NB4 (cell line): ENCODE results near the gene ZDHHC7.

Experiments used
- DNase-seq: peaks from one replicate; pipeline ENCODE4 v3.0.0; 2010; ENCODE audit warnings: low read depth
- H3K4me3 ChIP-seq: one replicate; pipeline ENCODE4 v1.5.1; 2011; ENCODE audit warnings: mild to moderate bottlenecking, low read depth, low read length, moderate library complexity
- CTCF ChIP-seq: IDR thresholded peaks from one replicate; pipeline ENCODE4 v1.5.1; 2012; ENCODE audit warnings: low read depth, low read length
- MYC ChIP-seq: IDR thresholded peaks from 2 replicates; pipeline ENCODE4 v1.6.1; 2011; ENCODE audit warnings: low read depth, low read length
- POLR2A ChIP-seq: IDR thresholded peaks from 2 replicates; pipeline ENCODE4 v1.6.1; 2011; ENCODE audit warnings: mild to moderate bottlenecking; ENCODE audit not compliant: insufficient read length; ENCODE audit errors: extremely low read depth
- TF ChIP-seq, protein P1 (sequence below): IDR thresholded peaks from 2 replicates; pipeline ENCODE4 v1.6.1; 2011; ENCODE audit warnings: low read depth, low read length

ZDHHC7 gene

DNA sequence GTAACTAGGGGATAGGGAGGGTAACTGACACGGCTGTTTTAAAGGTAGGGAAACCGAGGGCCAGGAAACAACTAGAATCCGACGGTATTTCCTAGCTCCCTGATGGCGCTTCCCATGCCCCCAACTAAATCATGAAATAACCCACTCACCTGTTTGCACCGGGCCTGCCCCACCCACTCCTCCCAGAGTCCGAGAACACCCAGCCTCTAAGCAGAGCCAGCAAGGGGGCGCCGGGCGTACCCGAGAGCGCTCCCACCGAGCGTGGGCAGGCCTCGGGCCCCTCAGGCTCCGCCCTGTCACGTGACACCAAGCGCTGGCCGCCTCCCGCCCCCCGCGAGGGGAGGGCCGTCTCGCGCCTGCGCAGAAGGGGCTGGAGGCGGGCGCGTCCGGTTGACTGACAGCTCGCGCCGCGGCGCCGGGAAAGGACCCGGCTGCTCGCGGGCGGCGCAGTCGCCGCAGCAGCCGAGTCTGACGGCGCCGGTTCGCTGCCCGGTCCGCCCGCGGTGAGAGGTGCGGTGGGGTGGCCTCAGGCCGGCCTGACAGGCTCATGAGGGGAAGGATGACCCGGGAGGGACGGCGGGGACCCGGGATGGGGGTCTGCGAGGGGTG, 16.1 kb upstream of the ZDHHC7 start, which contains the start of gene KIAA0513:
TSS of gene KIAA0513 (plus strand) at position 447 of the 609 bp plus-strand sequence. CDS start 39,277 bp downstream, outside the sequence.
- TF ChIP-seq, protein P1, sequence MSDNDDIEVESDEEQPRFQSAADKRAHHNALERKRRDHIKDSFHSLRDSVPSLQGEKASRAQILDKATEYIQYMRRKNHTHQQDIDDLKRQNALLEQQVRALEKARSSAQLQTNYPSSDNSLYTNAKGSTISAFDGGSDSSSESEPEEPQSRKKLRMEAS, result peak; percentile 81
- TF ChIP-seq MYC (no peak), POLR2A (peak; percentile 73), CTCF (peak; percentile 22)
- H3K4me3 ChIP-seq, result peak within 1 kb of the TSS; percentile 74
- peak; percentile 94 for DNase-seq

DNA sequence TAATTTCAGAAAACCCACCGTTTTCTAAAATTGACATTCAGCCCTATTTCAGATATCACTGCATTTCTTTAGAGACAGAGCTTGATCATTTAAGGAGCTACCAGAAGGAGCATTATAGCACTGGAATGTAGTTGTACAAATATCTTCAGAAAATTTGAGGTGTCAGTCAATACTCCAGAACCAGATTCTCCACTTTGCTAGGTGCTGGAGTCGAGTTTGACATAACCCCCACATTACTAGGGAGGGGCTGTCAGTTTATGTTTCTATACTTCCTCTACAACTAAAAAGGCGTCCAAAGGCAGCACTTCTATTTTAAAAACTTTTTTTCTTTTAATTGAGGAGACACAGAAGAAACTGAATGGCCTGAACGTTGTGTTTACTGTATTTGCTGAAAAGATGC, 15.4 kb upstream of the ZDHHC7 start:
- peak overlapping the region; percentile 74 for H3K4me3 ChIP-seq
- TF ChIP-seq POLR2A, result no peak
- TF ChIP-seq, protein P1, result no peak
- no peak for TF ChIP-seq MYC
- no peak for TF ChIP-seq CTCF
- DNase-seq, result no peak

GRCh38 chr16:85025781-85026653, 14.7 kb upstream of the ZDHHC7 start:
- no peak overlapping the region for H3K4me3 ChIP-seq
- TF ChIP-seq CTCF (no peak), MYC (no peak), POLR2A (no peak)
- TF ChIP-seq, protein P1, result no peak
- peak; percentile 78 for DNase-seq

DNA sequence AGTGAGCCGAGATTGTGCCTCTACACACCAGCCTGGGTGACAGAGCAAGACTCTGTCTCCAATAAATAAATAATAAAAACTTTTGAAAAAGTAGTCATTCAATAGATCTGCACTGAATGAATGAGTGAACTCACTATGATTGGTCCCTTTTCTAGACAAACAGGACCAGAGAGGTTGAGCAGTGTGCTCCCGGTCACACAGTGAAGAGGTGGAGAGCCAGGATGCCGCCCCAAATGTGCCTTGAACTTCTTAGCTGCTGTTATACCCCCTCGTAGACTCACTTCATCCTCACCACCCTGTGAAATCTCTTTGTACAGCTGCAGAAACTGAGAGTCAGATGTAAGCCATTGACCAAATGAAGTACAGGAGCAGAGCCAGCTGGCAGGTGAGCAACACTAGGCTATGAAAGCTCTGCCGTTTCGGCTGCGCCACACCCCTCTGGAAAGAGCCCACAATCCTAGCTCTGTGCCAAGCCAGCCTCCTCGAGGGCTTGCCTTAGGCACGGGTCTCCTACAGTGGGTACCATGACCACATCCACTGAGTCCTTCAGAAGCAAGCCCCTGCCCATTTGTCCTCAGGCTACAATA, 8.4 kb upstream of the ZDHHC7 start:
- DNase-seq, result no peak
- TF ChIP-seq MYC (no peak), CTCF (no peak), POLR2A (no peak)
- TF ChIP-seq, protein P1, result no peak

GRCh38 chr16:85018529-85019236, 7.3 kb upstream of the ZDHHC7 start:
- no peak for DNase-seq
- TF ChIP-seq, protein P1, result no peak
- no peak for TF ChIP-seq CTCF
- TF ChIP-seq POLR2A, result no peak
- TF ChIP-seq MYC, result no peak
- no peak overlapping the region for H3K4me3 ChIP-seq

More for the DNA sequence above, 8.4 kb upstream of the ZDHHC7 start:
- H3K4me3 ChIP-seq, result no peak overlapping the region
